ENCODE data around the gene PRKAA1.
"Not testable (repeated sequence)": the region's sequence is repeated elsewhere in the genome, so short reads cannot be mapped to it uniquely, and the experiment has no call there.

The PRKAA1 gene

GRCh38 chr5:40826489-40827187 lies 28.5 kb upstream of the PRKAA1 start:
- no peak for DNase-seq (ENCODE audit: low read depth in 3 of 3)

GRCh38 chr5:40825461-40826043 lies 27.4 kb upstream of the PRKAA1 start:
- DNase-seq (ENCODE audit: low read depth in 3 of 3) = not testable (repeated sequence)

- no peak for DNase-seq (ENCODE audit: low read depth in 3 of 3)
These were observed 25.3 kb upstream of the PRKAA1 start for GRCh38 chr5:40823459-40823858.

GRCh38 chr5:40813698-40814281 lies 15.6 kb upstream of the PRKAA1 start:
- peak in 2 of 3 donors; percentile 27 to 51 for DNase-seq (ENCODE audit: low read depth in 3 of 3)

GRCh38 chr5:40812125-40812524 lies 14.0 kb upstream of the PRKAA1 start:
- no peak for DNase-seq (ENCODE audit: low read depth in 3 of 3)

GRCh38 chr5:40801771-40802562 lies 3.8 kb upstream of the PRKAA1 start:
- DNase-seq (ENCODE audit: low read depth in 3 of 3) = no peak

- DNase-seq (ENCODE audit: low read depth in 3 of 3) = no peak
These were observed 1.1 kb upstream of the PRKAA1 start for GRCh38 chr5:40799258-40799657.

- no peak for DNase-seq (ENCODE audit: low read depth in 3 of 3)
These were observed 632 bp upstream of the PRKAA1 start for GRCh38 chr5:40798801-40799210.

- DNase-seq (ENCODE audit: low read depth in 3 of 3) = peak; percentile 57 to 74 (median 58)
These were observed 732 bp downstream of the PRKAA1 start for GRCh38 chr5:40797273-40798011.

GRCh38 chr5:40796487-40796889 lies 1.7 kb downstream of the PRKAA1 start:
- DNase-seq (ENCODE audit: low read depth in 3 of 3) = no peak

- not testable (repeated sequence) for DNase-seq (ENCODE audit: low read depth in 3 of 3)
These were observed 3.3 kb downstream of the PRKAA1 start for GRCh38 chr5:40794877-40795276.

- not testable (repeated sequence) for DNase-seq (ENCODE audit: low read depth in 3 of 3)
These were observed 3.8 kb downstream of the PRKAA1 start for GRCh38 chr5:40794340-40794739.

GRCh38 chr5:40792691-40793090 lies 5.5 kb downstream of the PRKAA1 start:
- not testable (repeated sequence) for DNase-seq (ENCODE audit: low read depth in 3 of 3)

- DNase-seq (ENCODE audit: low read depth in 3 of 3) = no peak
These were observed 6.4 kb downstream of the PRKAA1 start for GRCh38 chr5:40791715-40792139.

- no peak for DNase-seq (ENCODE audit: low read depth in 3 of 3)
These were observed 7.1 kb downstream of the PRKAA1 start for GRCh38 chr5:40790947-40791593.

- not testable (repeated sequence) for DNase-seq (ENCODE audit: low read depth in 3 of 3)
These were observed 9.2 kb downstream of the PRKAA1 start for GRCh38 chr5:40788941-40789340.

- DNase-seq (ENCODE audit: low read depth in 3 of 3) = no peak
These were observed 10.2 kb downstream of the PRKAA1 start for GRCh38 chr5:40787986-40788385.

- not testable (repeated sequence) for DNase-seq (ENCODE audit: low read depth in 3 of 3)
These were observed 11.5 kb downstream of the PRKAA1 start for GRCh38 chr5:40786664-40787063.

GRCh38 chr5:40784916-40785315 lies 13.3 kb downstream of the PRKAA1 start:
- no peak for DNase-seq (ENCODE audit: low read depth in 3 of 3)

- no peak for DNase-seq (ENCODE audit: low read depth in 3 of 3)
These were observed 14.0 kb downstream of the PRKAA1 start for GRCh38 chr5:40784027-40784653.

All from stimulated activated CD4-positive, alpha-beta T cell treated with anti-CD3 and anti-CD28 coated beads, TNF-alpha, amount 100 ng/mL, for 48 hours (primary cell).